Measurements from ENCODE around the gene C11orf68. TPM values are rescaled to one million over a fixed set of nuclear protein-coding genes. Genes with fewer than 3 reads are reported as not detected.

C11orf68 gene
- total RNA-seq, 3 donors from 2014 or later: 24.9 to 42.2 (median 28.8) TPM

GRCh38 chr11:65883786-65884715 is 34.8 kb downstream of the C11orf68 start:
- Histone ChIP-seq H3K36me3 (ENCODE audit: low read depth) (no peaks in the 10 kb centered on the region), H3K4me3 (no peak overlapping the region), H3K4me1 (ENCODE audit: low read depth) (peaks cover 16% of the 10 kb centered on the region), H3K9me3 (no peaks in the 10 kb centered on the region)
- TF ChIP-seq CTCF (IDR thresholded peaks at IDR 0.05): no peak
- DNase-seq (peak in 2 of 3 donors; percentile 16 to 31), ATAC-seq (no peak)
- intact Hi-C loops (cut with DNase I, micrococcal nuclease): loop anchor here (10.0 kb wide), 1 partner anchor 101 kb away; no protein-coding TSS in a partner anchor

GRCh38 chr11:65883058-65883761 is 35.7 kb downstream of the C11orf68 start:
- H3K9me3 ChIP-seq: no peaks in the 10 kb centered on the region
- DNase-seq (peak in 2 of 3 donors; percentile 3 to 27), ATAC-seq (no peak)
- no peak for TF ChIP-seq CTCF (IDR thresholded peaks at IDR 0.05)
- no peaks in the 10 kb centered on the region for H3K36me3 ChIP-seq (ENCODE audit: low read depth)
- H3K4me3 ChIP-seq: no peak overlapping the region
- intact Hi-C loops (cut with DNase I, micrococcal nuclease): loop anchor here (10.0 kb wide), 1 partner anchor 102 kb away; no protein-coding TSS in a partner anchor
- peaks cover 13% of the 10 kb centered on the region for H3K4me1 ChIP-seq (ENCODE audit: low read depth)

GRCh38 chr11:65882120-65883057 is 36.5 kb downstream of the C11orf68 start:
- no peak overlapping the region for H3K4me3 ChIP-seq
- TF ChIP-seq CTCF (IDR thresholded peaks at IDR 0.05): no peak
- intact Hi-C loops (cut with DNase I, micrococcal nuclease): loop anchor here (10.0 kb wide), 1 partner anchor 102 kb away; no protein-coding TSS in a partner anchor
- H3K36me3 ChIP-seq (ENCODE audit: low read depth): no peaks in the 10 kb centered on the region
- ATAC-seq: no peak
- peak in 1 of 3 donors; percentile 15 for DNase-seq
- H3K4me1 ChIP-seq (ENCODE audit: low read depth): peaks cover 7% of the 10 kb centered on the region
- H3K9me3 ChIP-seq: no peaks in the 10 kb centered on the region

- H3K4me1 ChIP-seq (ENCODE audit: low read depth): peaks cover 2% of the 10 kb centered on the region
- no peaks in the 10 kb centered on the region for H3K9me3 ChIP-seq
- no peak overlapping the region for H3K4me3 ChIP-seq
- TF ChIP-seq CTCF (IDR thresholded peaks at IDR 0.05): no peak
- DNase-seq (no peak), ATAC-seq (no peak)
- H3K36me3 ChIP-seq (ENCODE audit: low read depth): no peaks in the 10 kb centered on the region
- intact Hi-C loops (cut with DNase I, micrococcal nuclease): loop anchor here (10.0 kb wide), 1 partner anchor 104 kb away; no protein-coding TSS in a partner anchor
Observed at GRCh38 chr11:65880844-65881421, 37.9 kb downstream of the C11orf68 start.
